MCF 10A (cell line): ENCODE results near the gene CNGA3. TPM values are rescaled to one million over a fixed set of nuclear protein-coding genes. Genes with fewer than 3 reads are reported as not detected.

ENCODE experiments used
- BruUV-seq: library from RNA; stranded (reverse); fragments of 400-500 nt; replicated peaks from 2 replicates; lab custom pipeline; 2021; lab: Mats Ljungman, UMichigan
- CTCF ChIA-PET: fragments of 300-600 bp; sonication (Branson Sonifier 250); formaldehyde crosslinking; extraction: SDS; loops from one replicate; lab custom pipeline; 2021; ENCODE audit warnings: antibody characterized with exemption, inconsistent platforms; lab: Yijun Ruan, JAX
- POLR2A ChIA-PET: fragments of 300-600, 350-650 bp; sonication (Branson Sonifier 250); formaldehyde crosslinking; extraction: SDS; loops from one replicate; lab custom pipeline; 2020; ENCODE audit warnings: antibody characterized with exemption, inconsistent platforms; lab: Yijun Ruan, JAX
- DNase-seq: peaks from one replicate; pipeline ENCODE4 v3.0.0-alpha.2; 2018; ENCODE audit not compliant: unreplicated experiment
- H3K27ac Mint-ChIP-seq: one replicate; pipeline ENCODE4 v1.8.0; 2022; ENCODE audit warnings: mild to moderate bottlenecking, low read depth, mixed read lengths; ENCODE audit not compliant: unreplicated experiment
- H3K27me3 Mint-ChIP-seq: one replicate; pipeline ENCODE4 v1.8.0; 2022; ENCODE audit warnings: mixed read lengths; ENCODE audit not compliant: insufficient read depth, unreplicated experiment
- H3K36me3 Mint-ChIP-seq: one replicate; pipeline ENCODE4 v1.8.0; 2022; ENCODE audit warnings: mild to moderate bottlenecking, moderate library complexity, mixed read lengths; ENCODE audit not compliant: insufficient read depth, unreplicated experiment
- H3K4me1 Mint-ChIP-seq: one replicate; pipeline ENCODE4 v1.8.0; 2022; ENCODE audit warnings: mixed read lengths; ENCODE audit not compliant: insufficient read depth, unreplicated experiment
- H3K4me3 Mint-ChIP-seq: one replicate; pipeline ENCODE4 v1.8.0; 2022; ENCODE audit warnings: mild to moderate bottlenecking, moderate library complexity, mixed read lengths; ENCODE audit not compliant: unreplicated experiment
- H3K9me3 Mint-ChIP-seq: one replicate; pipeline ENCODE4 v1.8.0; 2022; ENCODE audit warnings: mixed read lengths; ENCODE audit not compliant: unreplicated experiment
- CTCF ChIP-seq: fragments of 200-600 bp; IDR thresholded peaks from one replicate; pipeline ENCODE4 v1.8.0; 2022; ENCODE audit warnings: antibody characterized with exemption, mild to moderate bottlenecking; ENCODE audit not compliant: unreplicated experiment
- intact Hi-C: fragments of 100-400 bp; cut with micrococcal nuclease; formaldehyde crosslinking; loops from 2 replicates; pipeline ENCODE4 v1.14.1; 2022
- total RNA-seq: library from RNA; stranded (reverse); gene quantifications from 2 replicates; pipeline ENCODE4 v1.2.3, GENCODE V29; 2022

Gene CNGA3
- total RNA-seq, 1 experiment from 2014 or later: not detected

- H3K4me3 Mint-ChIP-seq: no peak overlapping the region
- H3K9me3 Mint-ChIP-seq: peaks cover 18% of the 10 kb centered on the region
- POLR2A ChIA-PET: no interaction called here
- H3K27me3 Mint-ChIP-seq: peaks cover 31% of the 10 kb centered on the region
- no peak for DNase-seq
- H3K4me1 Mint-ChIP-seq: no peaks in the 10 kb centered on the region
- intact Hi-C loops: no loop called here
- H3K27ac Mint-ChIP-seq: no peak overlapping the region
- BruUV-seq: no TSS peak
- no peak for TF ChIP-seq CTCF
- no peaks in the 10 kb centered on the region for H3K36me3 Mint-ChIP-seq
- CTCF ChIA-PET: interaction anchor here (0.6 kb wide), 1 partner anchor 541 kb away, joined by 3 read pairs; no protein-coding TSS in a partner anchor
Measured at GRCh38 chr2:98436734-98437133, 90.5 kb downstream of the CNGA3 start.

DNA sequence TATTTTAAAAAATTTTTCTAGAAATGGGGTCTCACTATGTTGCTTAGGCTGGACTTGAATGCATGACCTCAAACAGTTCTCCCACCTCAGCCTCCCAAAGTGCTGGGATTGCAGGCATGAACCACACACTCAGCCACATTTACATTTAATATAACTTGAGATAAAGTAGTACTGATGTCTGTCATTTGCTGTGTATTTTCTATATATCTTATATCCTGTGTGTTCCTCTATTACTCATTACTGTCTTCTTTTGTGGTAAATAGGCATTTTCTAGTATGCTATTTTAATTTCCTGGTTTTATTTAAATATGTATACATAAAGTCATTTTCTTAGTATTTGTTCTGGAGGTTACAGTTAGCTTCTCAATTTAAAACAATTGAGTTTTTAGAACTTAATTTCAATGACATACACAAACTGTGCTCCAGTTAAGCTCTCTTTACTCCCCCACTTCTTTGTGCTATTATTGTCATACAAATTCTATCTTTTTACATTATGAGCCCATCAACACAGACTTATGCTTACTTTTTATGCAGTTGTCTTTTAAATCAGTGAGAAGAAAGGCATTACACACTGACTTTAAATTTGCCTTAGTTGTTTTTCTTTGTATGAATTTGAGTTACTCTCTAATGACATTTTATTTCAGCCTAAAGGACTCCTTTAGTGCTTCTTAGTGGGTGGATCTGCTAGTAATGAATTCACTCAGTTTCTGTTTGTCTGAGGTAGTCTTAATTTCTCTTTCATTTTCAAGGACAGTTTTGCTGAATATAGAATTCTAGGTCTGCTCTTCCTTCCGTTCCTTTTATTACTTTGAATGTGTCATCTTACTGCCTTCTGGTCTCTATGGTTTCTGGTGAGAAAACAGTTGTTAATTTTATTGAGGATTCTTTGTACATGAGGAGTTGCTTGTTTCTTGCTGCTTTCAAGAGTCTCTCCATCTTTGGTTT, 92.2 kb downstream of the CNGA3 start:
- DNase-seq: no peak
- CTCF ChIA-PET: no interaction called here
- peaks cover 12% of the 10 kb centered on the region for H3K9me3 Mint-ChIP-seq
- no peaks in the 10 kb centered on the region for H3K4me1 Mint-ChIP-seq
- no peak overlapping the region for H3K4me3 Mint-ChIP-seq
- no peak for TF ChIP-seq CTCF
- no peak overlapping the region for H3K27ac Mint-ChIP-seq
- intact Hi-C loops: no loop called here
- peaks cover 31% of the 10 kb centered on the region for H3K27me3 Mint-ChIP-seq
- no peaks in the 10 kb centered on the region for H3K36me3 Mint-ChIP-seq
- POLR2A ChIA-PET: no interaction called here
- BruUV-seq: no TSS peak

DNA sequence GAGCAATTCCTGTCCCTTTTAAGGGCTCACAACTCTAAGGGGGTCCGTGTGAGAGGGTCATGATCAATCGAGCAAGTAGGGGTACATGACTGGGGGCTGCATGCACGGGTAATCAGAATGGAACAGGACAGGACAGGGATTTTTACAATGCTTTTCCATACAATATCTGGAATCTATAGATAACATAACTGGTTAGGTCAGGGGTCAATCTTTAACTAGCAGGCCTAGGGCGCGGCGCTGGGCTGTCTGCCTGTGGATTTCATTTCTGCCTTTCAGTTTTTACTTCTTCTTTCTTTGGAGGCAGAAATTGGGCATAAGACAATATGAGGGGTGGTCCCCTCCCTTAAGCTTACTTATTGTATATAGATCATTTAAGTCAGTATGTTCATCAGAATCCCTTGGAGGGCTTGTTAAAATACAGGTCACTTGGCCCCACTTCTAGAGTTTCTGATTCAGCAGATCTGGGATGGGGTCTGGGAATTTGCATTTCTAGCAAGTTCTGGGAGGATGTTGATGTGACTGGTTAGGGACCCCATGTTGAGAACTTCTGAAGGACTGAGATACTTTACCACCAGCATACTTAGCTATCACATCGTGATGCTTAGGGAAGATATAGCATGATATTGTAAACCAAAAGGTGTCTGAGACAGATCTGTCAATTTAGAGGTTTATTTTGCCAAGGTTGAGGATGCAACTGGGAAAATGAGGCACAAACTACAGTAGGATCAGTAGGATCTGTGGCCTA, 95.6 kb downstream of the CNGA3 start:
- Mint-ChIP-seq H3K9me3 (peaks cover 11% of the 10 kb centered on the region), H3K27ac (no peak overlapping the region), H3K36me3 (no peaks in the 10 kb centered on the region), H3K27me3 (peaks cover 31% of the 10 kb centered on the region), H3K4me1 (peaks cover 9% of the 10 kb centered on the region), H3K4me3 (no peak overlapping the region)
- BruUV-seq: no TSS peak
- ChIA-PET CTCF (interaction anchor here (0.7 kb wide), 1 partner anchor 126 kb away, joined by 3 read pairs; no protein-coding TSS in a partner anchor), POLR2A (no interaction called here)
- no peak for DNase-seq
- intact Hi-C loops: no loop called here
- TF ChIP-seq CTCF: no peak

GRCh38 chr2:98442488-98442887, 96.2 kb downstream of the CNGA3 start:
- POLR2A ChIA-PET: no interaction called here

More at GRCh38 chr2:98442488-98442887, 96.2 kb downstream of the CNGA3 start:
- no peak for TF ChIP-seq CTCF
- H3K36me3 Mint-ChIP-seq: no peaks in the 10 kb centered on the region
- no peak for DNase-seq
- BruUV-seq: no TSS peak
- no peak overlapping the region for H3K27ac Mint-ChIP-seq
- CTCF ChIA-PET: interaction anchor here (0.7 kb wide), 1 partner anchor 125 kb away, joined by 3 read pairs; no protein-coding TSS in a partner anchor
- intact Hi-C loops: no loop called here
- no peak overlapping the region for H3K4me3 Mint-ChIP-seq
- H3K9me3 Mint-ChIP-seq: peaks cover 11% of the 10 kb centered on the region
- peaks cover 9% of the 10 kb centered on the region for H3K4me1 Mint-ChIP-seq
- peaks cover 31% of the 10 kb centered on the region for H3K27me3 Mint-ChIP-seq
